HG03196 (cell line): ENCODE data around the gene MAP2K1.
A peak's percentile ranks its signal among the peaks of the same experiment; 100 is the strongest.
"Not testable (repeated sequence)": the region's sequence is repeated elsewhere in the genome, so short reads cannot be mapped to it uniquely, and the experiment has no call there.

Experiments used
- ATAC-seq: cut with Tn5 transposase; IDR thresholded peaks from one replicate; pipeline ENCODE4 v1.9.1; 2021; ENCODE audit not compliant: unreplicated experiment

MAP2K1 gene

GRCh38 chr15:66503041-66503648 lies 116.4 kb downstream of the MAP2K1 start:
- not testable (repeated sequence) for ATAC-seq

- ATAC-seq, result no peak
Measured at GRCh38 chr15:66503780-66504562, 117.3 kb downstream of the MAP2K1 start.

- ATAC-seq, result peak; percentile 71
Measured at GRCh38 chr15:66504563-66505429, 118.1 kb downstream of the MAP2K1 start, which contains the start of the genes RPL4 and ZWILCH. Gene RPL4, minus strand, starts transcription at chr15:66504855. Its CDS starts 65 bp downstream, at chr15:66504790. Gene ZWILCH, plus strand, starts transcription at chr15:66505326. Its CDS starts 13 bp downstream, at chr15:66505339.

- ATAC-seq, result no peak
Measured at GRCh38 chr15:66505430-66505811, 118.7 kb downstream of the MAP2K1 start.

- ATAC-seq, result no peak
Measured at GRCh38 chr15:66505818-66506217, 119.1 kb downstream of the MAP2K1 start.

- ATAC-seq, result no peak
Measured at GRCh38 chr15:66508293-66508883, 121.7 kb downstream of the MAP2K1 start.

GRCh38 chr15:66514586-66514985 lies 127.9 kb downstream of the MAP2K1 start:
- ATAC-seq, result no peak

- no peak for ATAC-seq
Measured at GRCh38 chr15:66515901-66516322, 129.2 kb downstream of the MAP2K1 start.

- no peak for ATAC-seq
Measured at GRCh38 chr15:66523926-66524325, 137.2 kb downstream of the MAP2K1 start.

- no peak for ATAC-seq
Measured at GRCh38 chr15:66524838-66525237, 138.1 kb downstream of the MAP2K1 start.

GRCh38 chr15:66535056-66535455 lies 148.3 kb downstream of the MAP2K1 start:
- no peak for ATAC-seq
